GM12892 (cell line): ENCODE data around the gene ANKFY1.

Experiments used
- DNase-seq: peaks from one replicate; pipeline ENCODE4 v3.0.0; 2011; ENCODE audit not compliant: insufficient read length
- FAIRE-seq: peaks from 2 replicates; lab custom pipeline; 2011; peaks lifted over from hg19 to GRCh38; lab: Jason Lieb, UNC
- POLR2A ChIP-seq: IDR thresholded peaks from 2 replicates; pipeline ENCODE4 v1.6.1; 2011; ENCODE audit warnings: low read depth, low read length, control low read depth
- POLR2AphosphoS5 ChIP-seq: IDR thresholded peaks from 2 replicates; pipeline ENCODE4 v1.6.1; 2011; ENCODE audit warnings: low read depth, low read length, control low read depth
- TAF1 ChIP-seq: IDR thresholded peaks from 2 replicates; pipeline ENCODE4 v1.6.1; 2011; ENCODE audit warnings: low read depth, mild to moderate bottlenecking, control low read depth, low read length, borderline replicate concordance

Gene ANKFY1

GRCh38 chr17:4250887-4251286, 12.9 kb downstream of the ANKFY1 start:
- TF ChIP-seq TAF1 = no peak
- no peak for TF ChIP-seq POLR2AphosphoS5
- TF ChIP-seq POLR2A = no peak
- DNase-seq = no peak
- no peak for FAIRE-seq

- no peak for DNase-seq
- FAIRE-seq = peak; percentile 53
- TF ChIP-seq POLR2A = no peak
Measured at GRCh38 chr17:4249452-4250029, 14.2 kb downstream of the ANKFY1 start.

- TF ChIP-seq POLR2A (no peak), POLR2AphosphoS5 (no peak), TAF1 (no peak)
- no peak for DNase-seq
- FAIRE-seq = no peak
Measured at GRCh38 chr17:4248504-4249277, 15.1 kb downstream of the ANKFY1 start.

DNA sequence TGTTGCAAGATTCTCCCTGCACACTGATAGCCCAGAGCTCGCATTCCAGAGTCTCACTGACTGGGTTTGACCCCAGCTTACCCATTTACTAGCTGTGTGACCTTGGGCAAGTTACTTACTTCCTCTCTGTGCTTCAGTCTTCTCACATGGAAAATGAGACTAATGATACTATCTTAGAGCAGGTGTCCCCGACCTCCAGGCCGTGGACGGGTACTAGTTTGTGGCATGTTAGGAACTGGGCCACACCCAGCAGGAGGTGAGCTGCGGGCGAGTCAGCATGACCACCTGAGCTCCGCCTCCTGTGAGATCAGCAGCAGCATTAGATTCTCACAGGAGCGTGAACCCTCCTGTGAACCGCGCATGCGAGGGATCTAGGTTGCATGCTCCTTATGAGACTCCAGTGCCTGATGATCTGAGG, 15.8 kb downstream of the ANKFY1 start:
- TF ChIP-seq POLR2A (no peak), TAF1 (no peak), POLR2AphosphoS5 (no peak)
- FAIRE-seq (no peak), DNase-seq (no peak)

GRCh38 chr17:4247361-4247970, 16.3 kb downstream of the ANKFY1 start:
- no peak for FAIRE-seq
- no peak for TF ChIP-seq POLR2A
- TF ChIP-seq TAF1 = no peak
- no peak for TF ChIP-seq POLR2AphosphoS5
- DNase-seq = no peak

GRCh38 chr17:4246674-4247073, 17.1 kb downstream of the ANKFY1 start:
- TF ChIP-seq POLR2AphosphoS5 (no peak), POLR2A (no peak), TAF1 (no peak)
- DNase-seq (no peak), FAIRE-seq (no peak)

DNA sequence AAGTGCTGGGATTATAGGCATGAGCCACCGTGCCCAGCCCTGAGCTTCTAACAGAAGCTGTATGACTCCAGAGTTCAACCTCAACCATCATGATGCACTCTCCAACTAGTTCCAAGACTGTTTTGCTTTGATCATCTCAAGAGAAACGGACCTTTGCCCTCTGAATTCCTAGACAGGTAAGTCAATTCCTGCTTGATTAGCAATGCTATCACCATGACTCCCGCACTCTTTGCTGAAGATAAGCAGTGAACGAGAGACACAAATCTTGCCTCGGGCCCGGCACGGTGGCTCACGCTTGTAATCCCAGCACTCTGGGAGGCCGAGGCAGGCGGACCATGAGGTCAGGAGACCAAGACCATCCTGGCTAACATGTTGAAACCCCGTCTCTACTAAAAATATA, 22.2 kb downstream of the ANKFY1 start:
- FAIRE-seq (no peak), DNase-seq (no peak)
- TF ChIP-seq POLR2AphosphoS5 (no peak), POLR2A (no peak), TAF1 (no peak)

- FAIRE-seq (no peak), DNase-seq (no peak)
- TF ChIP-seq POLR2AphosphoS5 (no peak), TAF1 (no peak), POLR2A (no peak)
Measured at GRCh38 chr17:4236456-4236855, 27.3 kb downstream of the ANKFY1 start.

DNA sequence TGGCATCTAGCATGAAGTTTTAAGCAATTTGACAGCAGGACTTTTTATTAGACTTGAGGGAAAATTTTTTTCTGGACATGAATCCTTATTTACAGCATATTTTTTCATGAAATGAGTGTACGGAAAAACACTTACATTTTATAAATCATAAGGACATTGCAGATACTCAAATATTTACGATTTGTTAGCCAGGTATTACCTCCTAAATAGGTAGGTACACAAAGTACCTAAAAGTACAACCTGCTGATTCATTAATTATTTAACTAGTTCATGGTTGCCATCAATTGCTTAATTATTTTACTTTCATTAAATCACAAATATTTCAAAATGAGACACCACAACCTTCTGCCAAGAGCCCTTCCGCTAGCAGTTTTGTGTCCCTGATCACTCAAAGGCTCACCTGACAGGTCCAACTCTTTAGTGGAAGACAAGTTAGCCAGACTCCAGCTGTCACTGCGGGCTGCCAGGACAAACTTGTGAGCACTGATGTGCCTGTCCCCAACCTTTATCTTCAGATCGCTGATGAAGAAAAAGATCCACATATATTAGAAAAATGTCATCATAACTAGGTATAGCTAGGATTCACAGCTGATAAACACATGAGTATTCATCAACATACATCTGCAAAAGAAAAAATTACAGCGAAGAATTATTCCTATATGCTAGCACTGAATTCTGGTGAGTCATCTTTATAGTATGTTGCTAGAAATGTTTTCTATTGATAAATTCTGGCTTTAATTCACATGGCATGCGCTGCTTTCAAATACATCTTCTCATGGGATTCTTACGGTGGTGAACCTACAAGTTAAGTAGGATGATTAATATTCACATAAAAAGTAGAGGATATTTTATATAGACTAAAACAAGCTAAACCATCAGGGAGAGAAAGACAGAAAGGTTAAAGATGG, 28.2 kb downstream of the ANKFY1 start:
- FAIRE-seq = no peak
- no peak for DNase-seq
- no peak for TF ChIP-seq POLR2A
- no peak for TF ChIP-seq POLR2AphosphoS5
- TF ChIP-seq TAF1 = no peak

- no peak for TF ChIP-seq TAF1
- no peak for TF ChIP-seq POLR2A
- no peak for TF ChIP-seq POLR2AphosphoS5
- no peak for FAIRE-seq
- DNase-seq = no peak
Measured at GRCh38 chr17:4234401-4234800, 29.4 kb downstream of the ANKFY1 start.

- TF ChIP-seq TAF1 (no peak), POLR2A (no peak), POLR2AphosphoS5 (no peak)
- no peak for DNase-seq
- FAIRE-seq = no peak
Measured at GRCh38 chr17:4233668-4234258, 30.0 kb downstream of the ANKFY1 start.
